Ishikawa (cell line): ENCODE data around the gene MYADM.
A peak's percentile ranks its signal among the peaks of the same experiment; 100 is the strongest.

Source experiments
- CEBPB ChIP-seq: IDR thresholded peaks from 2 replicates; pipeline ENCODE4 v1.6.1; 2012
- CREB1 ChIP-seq: IDR thresholded peaks from 2 replicates; pipeline ENCODE4 v1.6.1; 2012; ENCODE audit warnings: low read depth
- EGR1 ChIP-seq: IDR thresholded peaks from 2 replicates; pipeline ENCODE4 v1.6.1; 2012
- EP300 ChIP-seq: IDR thresholded peaks from 2 replicates; pipeline ENCODE4 v1.6.1; 2012; ENCODE audit warnings: borderline replicate concordance
- FOXM1 ChIP-seq: IDR thresholded peaks from 2 replicates; pipeline ENCODE4 v1.6.1; 2012; ENCODE audit warnings: low read depth, borderline replicate concordance
- MAX ChIP-seq: IDR thresholded peaks from 2 replicates; pipeline ENCODE4 v1.6.1; 2012
- NFIC ChIP-seq: IDR thresholded peaks from 2 replicates; pipeline ENCODE4 v1.6.1; 2012
- RAD21 ChIP-seq: IDR thresholded peaks from 2 replicates; pipeline ENCODE4 v1.6.1; 2012; ENCODE audit warnings: low read depth
- REST ChIP-seq: IDR thresholded peaks from 2 replicates; pipeline ENCODE4 v1.6.1; 2012; ENCODE audit warnings: low read depth, mild to moderate bottlenecking
- TAF1 ChIP-seq: IDR thresholded peaks from 2 replicates; pipeline ENCODE4 v1.6.1; 2012; ENCODE audit warnings: low read depth, mild to moderate bottlenecking
- TCF12 ChIP-seq: IDR thresholded peaks from 2 replicates; pipeline ENCODE4 v1.6.1; 2012; ENCODE audit warnings: low read depth
- TEAD4 ChIP-seq: IDR thresholded peaks from 2 replicates; pipeline ENCODE4 v1.6.1; 2012
- USF1 ChIP-seq: IDR thresholded peaks from 2 replicates; pipeline ENCODE4 v1.6.1; 2012
- YY1 ChIP-seq: IDR thresholded peaks from 2 replicates; pipeline ENCODE4 v1.6.1; 2012; ENCODE audit warnings: low read depth
- ZBTB7A ChIP-seq: IDR thresholded peaks from 2 replicates; pipeline ENCODE4 v1.6.1; 2012; ENCODE audit warnings: low read depth

The MYADM gene

GRCh38 chr19:53892981-53893325 is 25.3 kb downstream of the MYADM start:
- TF ChIP-seq CREB1 (no peak), RAD21 (no peak), NFIC (no peak), TCF12 (no peak), CEBPB (no peak), TAF1 (no peak), EGR1 (no peak), YY1 (no peak), MAX (no peak), EP300 (no peak), REST (no peak), FOXM1 (no peak)

GRCh38 chr19:53894707-53895106 is 27.0 kb downstream of the MYADM start:
- TF ChIP-seq NFIC (no peak), REST (no peak), RAD21 (no peak), TEAD4 (no peak), TAF1 (no peak), CREB1 (no peak), YY1 (no peak), MAX (no peak), CEBPB (no peak), USF1 (no peak), TCF12 (no peak), ZBTB7A (no peak), FOXM1 (no peak), EP300 (no peak), EGR1 (no peak)

- TF ChIP-seq CREB1: no peak
- TF ChIP-seq REST: peak; percentile 80
These were observed 29.0 kb downstream of the MYADM start for GRCh38 chr19:53896682-53897081.

GRCh38 chr19:53897459-53897858 is 29.8 kb downstream of the MYADM start:
- TF ChIP-seq EP300 (no peak), EGR1 (no peak), REST (0 out of 2 replicates have a peak, but pooled peaks have one; percentile 4), ZBTB7A (no peak)
